H9 (cell line): ENCODE results near the gene CILP2. TPM values are rescaled to one million over a fixed set of nuclear protein-coding genes. Genes with fewer than 3 reads are reported as not detected.

Experiments
- DNase-seq: peaks from one replicate; pipeline ENCODE4 v3.0.0-alpha.2; 2017
- H2AFZ ChIP-seq: one replicate; pipeline ENCODE4 v1.6.1; 2013; ENCODE audit warnings: mild to moderate bottlenecking, low read length, control low read depth, moderate library complexity
- H2AK5ac ChIP-seq: 2 replicates; pipeline ENCODE4 v1.6.1; 2013; ENCODE audit warnings: low read length, control low read depth, mixed read lengths; ENCODE audit not compliant: insufficient read length
- H2BK120ac ChIP-seq: one replicate; pipeline ENCODE4 v1.6.1; 2013; ENCODE audit warnings: low read depth, mild to moderate bottlenecking, low read length, control low read depth, inconsistent platforms; ENCODE audit not compliant: poor library complexity, severe bottlenecking
- H2BK12ac ChIP-seq: 2 replicates; pipeline ENCODE4 v1.6.1; 2013; ENCODE audit warnings: low read length, control low read depth, mixed read lengths, low read depth; ENCODE audit not compliant: insufficient read length
- H2BK15ac ChIP-seq: 2 replicates; pipeline ENCODE4 v1.6.1; 2013; ENCODE audit warnings: low read depth, low read length, control low read depth
- H2BK20ac ChIP-seq: one replicate; pipeline ENCODE4 v1.6.1; 2013; ENCODE audit warnings: low read depth, mild to moderate bottlenecking, low read length, control low read depth, inconsistent platforms; ENCODE audit not compliant: poor library complexity, severe bottlenecking
- H2BK5ac ChIP-seq: 2 replicates; pipeline ENCODE4 v1.6.1; 2013; ENCODE audit warnings: low read length, control low read depth, mixed read lengths; ENCODE audit not compliant: insufficient read length
- H3K14ac ChIP-seq: 2 replicates; pipeline ENCODE4 v1.6.1; 2013; ENCODE audit warnings: low read length, control low read depth; ENCODE audit not compliant: insufficient read depth
- H3K18ac ChIP-seq: 2 replicates; pipeline ENCODE4 v1.6.1; 2013; ENCODE audit warnings: low read depth, mild to moderate bottlenecking, mixed read lengths, low read length, control low read depth; ENCODE audit not compliant: insufficient read length
- H3K23ac ChIP-seq: 2 replicates; pipeline ENCODE4 v1.6.1; 2013; ENCODE audit warnings: low read length, control low read depth, mixed read lengths, low read depth; ENCODE audit not compliant: insufficient read length
- H3K23me2 ChIP-seq: 2 replicates; pipeline ENCODE4 v1.6.1; 2013; ENCODE audit warnings: low read depth, mild to moderate bottlenecking, mixed read lengths, low read length, control low read depth; ENCODE audit not compliant: insufficient read length, poor library complexity, severe bottlenecking
- H3K27ac ChIP-seq: 2 replicates; pipeline ENCODE4 v1.5.1; 2013; ENCODE audit warnings: low read length, control low read depth, mixed read lengths, low read depth; ENCODE audit not compliant: insufficient read length
- H3K27me3 ChIP-seq: 2 replicates; pipeline ENCODE4 v1.6.1; 2013; ENCODE audit warnings: low read length, control low read depth, inconsistent platforms; ENCODE audit not compliant: insufficient read depth
- H3K4ac ChIP-seq: 2 replicates; pipeline ENCODE4 v1.6.1; 2013; ENCODE audit warnings: low read depth, mild to moderate bottlenecking, control low read depth, inconsistent platforms, low read length, moderate library complexity
- H3K4me1 ChIP-seq: 2 replicates; pipeline ENCODE4 v1.6.1; 2013; ENCODE audit warnings: low read length, control low read depth, inconsistent platforms; ENCODE audit not compliant: insufficient read depth
- H3K4me2 ChIP-seq: 2 replicates; pipeline ENCODE4 v1.6.1; 2013; ENCODE audit warnings: low read length, control low read depth, mixed read lengths; ENCODE audit not compliant: insufficient read length, insufficient read depth
- H3K56ac ChIP-seq: 2 replicates; pipeline ENCODE4 v1.6.1; 2013; ENCODE audit warnings: low read depth, mild to moderate bottlenecking, mixed read lengths, low read length, control low read depth; ENCODE audit not compliant: insufficient read length
- H3K79me1 ChIP-seq: 2 replicates; pipeline ENCODE4 v1.6.1; 2013; ENCODE audit warnings: low read depth, mild to moderate bottlenecking, moderate library complexity, low read length, control low read depth, inconsistent platforms; ENCODE audit not compliant: insufficient read depth, poor library complexity, severe bottlenecking
- H3K79me2 ChIP-seq: 2 replicates; pipeline ENCODE4 v1.6.1; 2013; ENCODE audit warnings: low read length, control low read depth, inconsistent platforms; ENCODE audit not compliant: insufficient read depth
- H3K9ac ChIP-seq: 2 replicates; pipeline ENCODE4 v1.6.1; 2013; ENCODE audit warnings: low read length, control low read depth, mixed read lengths; ENCODE audit not compliant: insufficient read length; ENCODE audit errors: extremely low read depth
- H3K9me3 ChIP-seq: one replicate; pipeline ENCODE4 v1.6.1; 2013; ENCODE audit warnings: low read depth, low read length, inconsistent platforms; ENCODE audit not compliant: control insufficient read depth
- H3T11ph ChIP-seq: one replicate; pipeline ENCODE4 v1.6.1; 2013; ENCODE audit warnings: mild to moderate bottlenecking, low read length, control low read depth, inconsistent platforms
- H4K20me1 ChIP-seq: one replicate; pipeline ENCODE4 v1.6.1; 2013; ENCODE audit not compliant: control insufficient read depth, insufficient read length, insufficient read depth
- H4K5ac ChIP-seq: 2 replicates; pipeline ENCODE4 v1.6.1; 2013; ENCODE audit warnings: low read depth, mild to moderate bottlenecking, mixed read lengths, low read length, control low read depth; ENCODE audit not compliant: insufficient read length
- H4K8ac ChIP-seq: replicated peaks from 2 replicates; pipeline ENCODE4 v1.6.1; 2013; ENCODE audit warnings: low read length, control low read depth, mixed read lengths, low read depth; ENCODE audit not compliant: insufficient read length
- H4K91ac ChIP-seq: 2 replicates; pipeline ENCODE4 v1.6.1; 2013; ENCODE audit warnings: low read depth, mild to moderate bottlenecking, moderate library complexity, mixed read lengths, low read length, control low read depth; ENCODE audit not compliant: insufficient read length
- H3K27ac Mint-ChIP-seq, 3 experiments: 2 replicates in 2 of 3; 3 replicates in 1 of 3; pipeline ENCODE4 v1.8.0; 2020 to 2021; ENCODE audit warnings: mixed read lengths in 3 of 3, mild to moderate bottlenecking in 1 of 3, moderate library complexity in 1 of 3
- H3K27me3 Mint-ChIP-seq: 2 replicates; pipeline ENCODE4 v1.8.0; 2021; ENCODE audit warnings: low read depth, mild to moderate bottlenecking, moderate library complexity, mixed read lengths
- H3K36me3 Mint-ChIP-seq, 3 experiments: 2 replicates in 2 of 3; 3 replicates in 1 of 3; pipeline ENCODE4 v1.8.0; 2020 to 2021; ENCODE audit warnings: low read depth in 3 of 3, mixed read lengths in 3 of 3; ENCODE audit not compliant: insufficient read depth in 1 of 3
- H3K4me1 Mint-ChIP-seq, 2 experiments: 2 replicates each; pipeline ENCODE4 v1.8.0; 2020; ENCODE audit warnings: mixed read lengths in 2 of 2
- H3K4me3 Mint-ChIP-seq, 2 experiments: 2 replicates in 1 of 2; 3 replicates in 1 of 2; pipeline ENCODE4 v1.8.0; 2020 to 2021; ENCODE audit warnings: mild to moderate bottlenecking in 2 of 2, mixed read lengths in 2 of 2, moderate library complexity in 1 of 2
- H3K9me3 Mint-ChIP-seq, 2 experiments: 2 replicates in 1 of 2; 3 replicates in 1 of 2; pipeline ENCODE4 v1.8.0; 2020; ENCODE audit warnings: mild to moderate bottlenecking in 2 of 2, mixed read lengths in 2 of 2, moderate library complexity in 1 of 2
- WGBS: extraction: QIAGEN DNeasy Blood & Tissue Kit; methylation state at CpG from one replicate; pipeline ENCODE4 v1.1.7; 2013; ENCODE audit warnings: missing lambda C conversion rate, low lambda C conversion rate, mixed read lengths; ENCODE audit not compliant: insufficient read length; ENCODE audit errors: extremely low coverage; 5-methylcytosine and 5-hydroxymethylcytosine counted together
- total RNA-seq: library from RNA; stranded (reverse); gene quantifications from 2 replicates; pipeline ENCODE4 v1.2.1, GENCODE V29; 2021
- TF ChIP-seq, protein P1 (sequence below): fragments of 200-600 bp; sonication (generic); conservative IDR thresholded peaks from 3 replicates; pipeline ENCODE4 v1.8.0; 2021; ENCODE audit warnings: antibody characterized with exemption, mild to moderate bottlenecking

CILP2 gene
- total RNA-seq, 1 experiment from 2014 or later: 6.4 TPM

DNA sequence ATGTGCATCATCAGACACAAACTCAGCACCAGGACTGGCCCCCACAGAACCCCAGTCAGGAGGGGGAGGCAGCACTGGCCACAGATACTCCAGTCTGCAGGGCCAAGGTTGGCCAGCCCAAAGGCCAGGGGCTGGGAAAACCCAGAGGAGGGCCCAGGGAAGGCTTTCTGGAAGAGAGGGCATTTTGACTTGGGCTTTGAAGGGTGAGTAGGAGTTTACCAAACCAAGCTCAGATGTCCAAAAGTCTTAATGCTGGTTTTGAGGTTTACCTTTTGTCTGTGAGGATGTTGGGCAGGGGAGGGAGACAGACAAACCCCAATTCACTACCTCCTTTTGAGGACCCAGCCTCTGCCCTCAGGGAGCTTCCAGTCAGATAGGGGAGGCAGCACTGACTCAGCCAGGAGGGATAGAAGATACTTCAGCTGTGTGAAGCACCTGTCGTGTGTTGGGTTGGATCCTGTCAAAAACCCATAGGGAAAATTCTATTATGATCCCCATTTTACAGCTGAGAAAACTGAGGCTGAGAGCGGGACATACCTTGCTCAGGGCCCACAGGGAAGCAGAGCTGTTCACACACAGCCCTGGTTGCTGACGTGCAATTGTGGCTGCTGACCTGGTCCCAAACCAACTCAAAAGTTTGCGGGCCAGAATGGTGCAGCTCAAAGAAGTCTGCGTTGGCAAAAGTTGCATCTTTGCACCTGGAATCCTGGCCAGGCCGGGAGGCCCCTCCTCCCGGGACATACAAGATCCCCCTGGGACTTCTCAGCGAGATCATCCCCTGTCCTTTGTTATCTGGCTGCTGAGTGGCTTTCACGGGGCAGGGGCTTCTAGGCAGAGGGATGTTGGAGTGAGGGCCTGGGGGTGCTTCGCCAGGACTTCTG is 13.1 kb downstream of the CILP2 start:
- no peak overlapping the region for H3K4me3 Mint-ChIP-seq
- no CpG with 5 or more reads among the region's 10 CpGs for WGBS
- TF ChIP-seq, protein P1, sequence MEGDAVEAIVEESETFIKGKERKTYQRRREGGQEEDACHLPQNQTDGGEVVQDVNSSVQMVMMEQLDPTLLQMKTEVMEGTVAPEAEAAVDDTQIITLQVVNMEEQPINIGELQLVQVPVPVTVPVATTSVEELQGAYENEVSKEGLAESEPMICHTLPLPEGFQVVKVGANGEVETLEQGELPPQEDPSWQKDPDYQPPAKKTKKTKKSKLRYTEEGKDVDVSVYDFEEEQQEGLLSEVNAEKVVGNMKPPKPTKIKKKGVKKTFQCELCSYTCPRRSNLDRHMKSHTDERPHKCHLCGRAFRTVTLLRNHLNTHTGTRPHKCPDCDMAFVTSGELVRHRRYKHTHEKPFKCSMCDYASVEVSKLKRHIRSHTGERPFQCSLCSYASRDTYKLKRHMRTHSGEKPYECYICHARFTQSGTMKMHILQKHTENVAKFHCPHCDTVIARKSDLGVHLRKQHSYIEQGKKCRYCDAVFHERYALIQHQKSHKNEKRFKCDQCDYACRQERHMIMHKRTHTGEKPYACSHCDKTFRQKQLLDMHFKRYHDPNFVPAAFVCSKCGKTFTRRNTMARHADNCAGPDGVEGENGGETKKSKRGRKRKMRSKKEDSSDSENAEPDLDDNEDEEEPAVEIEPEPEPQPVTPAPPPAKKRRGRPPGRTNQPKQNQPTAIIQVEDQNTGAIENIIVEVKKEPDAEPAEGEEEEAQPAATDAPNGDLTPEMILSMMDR: no peak

More for the DNA sequence above, 13.1 kb downstream of the CILP2 start:
- H3K79me2 ChIP-seq: no peaks in the 10 kb centered on the region
- H2AFZ ChIP-seq: no peak overlapping the region
- H3K27ac ChIP-seq: no peak overlapping the region
- no peak overlapping the region for H4K8ac ChIP-seq
- H4K91ac ChIP-seq: no peak overlapping the region
- H3K18ac ChIP-seq: no peak overlapping the region
- no peak overlapping the region for H2AK5ac ChIP-seq
- H3K4me2 ChIP-seq: no peak overlapping the region
- peak; percentile 32 for DNase-seq
- H2BK5ac ChIP-seq: no peak overlapping the region
- H3K14ac ChIP-seq: no peak overlapping the region
- H4K20me1 ChIP-seq: no peaks in the 10 kb centered on the region
- no peak overlapping the region for H3K9ac ChIP-seq
- H2BK15ac ChIP-seq: no peak overlapping the region
- no peaks in the 10 kb centered on the region; a peak in 1 of 5 replicates for H3K9me3 Mint-ChIP-seq
- H3K23ac ChIP-seq: no peak overlapping the region
- no peak overlapping the region for H2BK120ac ChIP-seq
- peak overlapping the region in 1 of 3 experiments; percentile 59; a peak in 1 of 7 replicates for H3K27ac Mint-ChIP-seq
- no peak overlapping the region for H3K56ac ChIP-seq
- H3K4me1 ChIP-seq: no peaks in the 10 kb centered on the region
- no peaks in the 10 kb centered on the region for H3K9me3 ChIP-seq
- no peaks in the 10 kb centered on the region; a peak in 1 of 7 replicates for H3K36me3 Mint-ChIP-seq
- no peaks in the 10 kb centered on the region for H3K23me2 ChIP-seq
- H4K5ac ChIP-seq: no peak overlapping the region
- no peaks in the 10 kb centered on the region for H3K27me3 ChIP-seq
- H2BK12ac ChIP-seq: no peak overlapping the region
- no peaks in the 10 kb centered on the region for H3K79me1 ChIP-seq
- peaks cover 0 to 8% of the 10 kb centered on the region in 2 experiments; a peak in 2 of 4 replicates for H3K4me1 Mint-ChIP-seq
- no peak overlapping the region for H3T11ph ChIP-seq
- no peak overlapping the region for H3K4ac ChIP-seq
- no peak overlapping the region for H2BK20ac ChIP-seq
- peaks cover 7% of the 10 kb centered on the region for H3K27me3 Mint-ChIP-seq
